NT2/D1 (cell line): ENCODE data around the gene DLG2.
"Not testable (repeated sequence)": the region's sequence is repeated elsewhere in the genome, so short reads cannot be mapped to it uniquely, and the experiment has no call there.

Experiments used
- DNase-seq: peaks from one replicate; pipeline ENCODE4 v3.0.0-alpha.2; 2011; ENCODE audit warnings: low read depth, low spot score
- H3K27me3 ChIP-seq: 2 replicates; pipeline ENCODE4 v1.6.0; 2011; ENCODE audit warnings: mild to moderate bottlenecking; ENCODE audit not compliant: insufficient read length, insufficient read depth
- H3K36me3 ChIP-seq: 2 replicates; pipeline ENCODE4 v1.6.1; 2011; ENCODE audit warnings: mild to moderate bottlenecking, low read length, mixed read lengths; ENCODE audit not compliant: insufficient read depth, insufficient read length
- H3K4me1 ChIP-seq: 2 replicates; pipeline ENCODE4 v1.5.1; 2011; ENCODE audit not compliant: insufficient read depth, insufficient read length
- H3K4me3 ChIP-seq: 2 replicates; pipeline ENCODE4 v1.5.1; 2011; ENCODE audit warnings: low read depth; ENCODE audit not compliant: insufficient read length
- H3K9ac ChIP-seq: 2 replicates; pipeline ENCODE4 v1.6.0; 2011; ENCODE audit warnings: low read depth; ENCODE audit not compliant: insufficient read length
- H3K9me3 ChIP-seq: 2 replicates; pipeline ENCODE4 v1.5.1; 2011; ENCODE audit warnings: mild to moderate bottlenecking, low read length; ENCODE audit not compliant: insufficient read depth
- SUZ12 ChIP-seq: IDR thresholded peaks from 2 replicates; pipeline ENCODE4 v1.6.1; 2011; ENCODE audit not compliant: insufficient read length, insufficient read depth; ENCODE audit errors: extremely low read depth
- YY1 ChIP-seq: IDR thresholded peaks from 2 replicates; pipeline ENCODE4 v1.6.1; 2011; ENCODE audit not compliant: insufficient read length, insufficient read depth
- ZNF274 ChIP-seq: IDR thresholded peaks from 2 replicates; pipeline ENCODE4 v1.6.1; 2011; ENCODE audit warnings: mild to moderate bottlenecking, low read depth, low read length

The DLG2 gene

GRCh38 chr11:84313830-84314359, 1313.2 kb downstream of the DLG2 start:
- Histone ChIP-seq H3K9ac (no peak overlapping the region), H3K4me3 (no peak overlapping the region), H3K27me3 (no peaks in the 10 kb centered on the region), H3K36me3 (no peaks in the 10 kb centered on the region), H3K4me1 (no peaks in the 10 kb centered on the region), H3K9me3 (no peaks in the 10 kb centered on the region)
- DNase-seq: no peak
- TF ChIP-seq SUZ12 (no peak), YY1 (no peak)

GRCh38 chr11:84310268-84310667, 1316.9 kb downstream of the DLG2 start:
- Histone ChIP-seq H3K4me3 (no peak overlapping the region), H3K36me3 (no peaks in the 10 kb centered on the region), H3K4me1 (no peaks in the 10 kb centered on the region), H3K9ac (no peak overlapping the region), H3K9me3 (no peaks in the 10 kb centered on the region), H3K27me3 (no peaks in the 10 kb centered on the region)
- DNase-seq: no peak
- TF ChIP-seq ZNF274 (no peak), YY1 (no peak), SUZ12 (no peak)

DNA sequence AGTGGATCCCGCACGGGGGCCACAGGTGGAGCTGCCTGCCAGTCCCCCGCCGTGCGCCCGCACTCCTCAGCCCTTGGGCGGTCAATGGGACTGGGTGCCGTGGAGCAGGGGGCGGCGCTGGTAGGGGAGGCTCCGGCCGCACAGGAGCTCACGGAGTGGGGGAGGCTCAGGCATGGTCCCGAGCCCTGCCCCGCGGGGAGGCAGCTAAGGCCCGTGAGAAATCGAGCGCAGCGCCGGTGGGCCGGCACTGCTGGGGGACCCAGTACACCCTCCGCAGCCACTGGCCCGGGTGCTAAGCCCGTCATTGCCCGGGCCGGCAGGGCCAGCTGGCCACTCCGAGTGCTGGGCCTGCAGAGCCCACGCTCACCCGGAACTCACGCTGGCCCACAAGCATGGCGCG, 1318.7 kb downstream of the DLG2 start:
- not testable (repeated sequence) for DNase-seq, H3K9me3 ChIP-seq, H3K9ac ChIP-seq, H3K4me3 ChIP-seq, H3K27me3 ChIP-seq, H3K36me3 ChIP-seq, H3K4me1 ChIP-seq

DNA sequence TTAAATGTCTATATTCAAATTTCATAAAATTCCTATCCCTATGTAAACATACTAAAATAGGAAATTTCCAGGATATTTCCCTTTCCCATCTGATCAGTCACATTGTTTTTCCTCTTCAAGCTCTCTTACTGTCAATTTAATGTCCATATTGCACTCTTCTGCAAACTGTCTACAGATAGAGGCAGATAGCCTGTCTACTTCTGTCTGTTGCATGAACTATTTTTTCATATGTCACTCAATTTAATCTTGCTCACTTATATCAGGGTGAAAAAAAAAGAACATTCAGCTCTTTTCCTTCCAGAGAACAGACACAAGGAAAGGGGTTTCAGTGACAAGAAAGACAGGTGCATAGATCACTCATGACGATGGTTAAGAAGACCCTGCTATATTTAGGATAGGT, 1327.1 kb downstream of the DLG2 start:
- no peak overlapping the region for H3K4me3 ChIP-seq

DNA sequence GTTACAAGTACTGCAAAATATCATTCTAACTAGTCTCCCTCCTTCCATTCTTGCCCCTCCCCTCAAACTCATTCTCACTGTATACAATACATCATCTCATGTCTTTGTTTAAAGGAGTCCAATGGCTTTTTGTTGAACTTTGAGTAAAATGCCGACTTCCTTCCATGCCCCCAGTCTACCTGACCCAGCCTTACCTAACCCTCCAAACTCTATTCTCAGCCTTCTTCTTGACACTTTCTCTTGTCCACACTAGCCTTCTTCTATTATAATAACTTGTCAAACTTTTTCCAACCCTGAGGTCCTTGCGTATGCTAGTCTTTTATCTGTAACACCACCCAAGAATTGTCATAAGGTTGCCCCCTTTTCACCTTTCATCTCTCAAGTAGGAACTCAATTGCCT, 1329.6 kb downstream of the DLG2 start:
- H3K9ac ChIP-seq: no peak overlapping the region
- no peak for DNase-seq
- no peaks in the 10 kb centered on the region for H3K36me3 ChIP-seq
- H3K4me1 ChIP-seq: no peaks in the 10 kb centered on the region
- H3K4me3 ChIP-seq: no peak overlapping the region
- H3K9me3 ChIP-seq: no peaks in the 10 kb centered on the region
- TF ChIP-seq ZNF274 (no peak), YY1 (no peak), SUZ12 (no peak)
- no peaks in the 10 kb centered on the region for H3K27me3 ChIP-seq

More for the DNA sequence above, 1327.1 kb downstream of the DLG2 start:
- Histone ChIP-seq H3K4me1 (no peaks in the 10 kb centered on the region), H3K9ac (no peak overlapping the region), H3K36me3 (no peaks in the 10 kb centered on the region), H3K9me3 (no peaks in the 10 kb centered on the region), H3K27me3 (no peaks in the 10 kb centered on the region)
- TF ChIP-seq SUZ12 (no peak), YY1 (no peak), ZNF274 (no peak)
- no peak for DNase-seq

DNA sequence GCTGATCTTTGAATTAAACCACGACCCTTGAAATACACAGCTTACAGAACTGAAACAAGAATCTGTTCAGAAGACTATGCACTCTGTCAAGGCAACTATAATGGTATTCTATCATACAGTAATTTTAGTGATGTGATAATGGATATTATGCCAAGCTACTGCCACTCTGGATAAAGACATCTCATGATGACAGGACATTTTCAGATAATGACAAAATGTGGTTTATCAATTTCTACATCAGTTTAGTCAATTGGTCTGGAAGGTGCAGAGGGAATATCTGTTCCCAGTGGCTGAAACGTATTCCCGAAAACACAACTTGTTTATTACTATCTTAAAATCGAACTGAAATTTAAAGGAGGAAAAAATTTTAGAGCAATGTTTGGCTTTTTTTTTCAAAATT, 1331.3 kb downstream of the DLG2 start:
- Histone ChIP-seq H3K4me1 (no peaks in the 10 kb centered on the region), H3K4me3 (no peak overlapping the region), H3K27me3 (no peaks in the 10 kb centered on the region), H3K9me3 (no peaks in the 10 kb centered on the region), H3K36me3 (no peaks in the 10 kb centered on the region), H3K9ac (no peak overlapping the region)
- no peak for TF ChIP-seq YY1
- TF ChIP-seq SUZ12: no peak
- no peak for TF ChIP-seq ZNF274
- DNase-seq: no peak

DNA sequence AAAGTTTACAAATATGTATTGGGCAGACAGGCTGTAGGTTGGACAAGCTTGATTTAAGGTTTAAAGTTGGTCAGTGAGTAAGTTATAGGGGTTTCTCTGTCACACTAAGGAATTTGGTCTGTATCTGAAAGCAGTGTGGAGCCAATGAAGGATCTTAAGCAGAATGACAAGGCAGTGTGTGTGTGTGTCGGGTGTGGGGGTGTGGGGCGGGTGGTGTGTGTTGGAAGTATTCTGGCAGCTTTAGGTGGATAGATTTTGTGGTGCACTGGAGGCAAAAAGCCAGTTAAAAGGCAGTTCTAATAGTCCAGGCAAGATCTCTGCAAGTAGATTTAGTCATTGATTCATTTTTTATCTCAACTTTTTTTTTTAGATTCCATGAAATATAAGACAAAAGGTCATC, 1334.2 kb downstream of the DLG2 start:
- no peak for TF ChIP-seq SUZ12
- no peak for TF ChIP-seq ZNF274
- no peak for TF ChIP-seq YY1
- Histone ChIP-seq H3K9me3 (no peaks in the 10 kb centered on the region), H3K4me3 (no peak overlapping the region), H3K27me3 (no peaks in the 10 kb centered on the region), H3K4me1 (no peaks in the 10 kb centered on the region), H3K36me3 (no peaks in the 10 kb centered on the region), H3K9ac (no peak overlapping the region)
- no peak for DNase-seq

- TF ChIP-seq YY1 (no peak), SUZ12 (no peak), ZNF274 (no peak)
- no peaks in the 10 kb centered on the region for H3K9me3 ChIP-seq
- no peak overlapping the region for H3K4me3 ChIP-seq
- no peaks in the 10 kb centered on the region for H3K27me3 ChIP-seq
- no peak overlapping the region for H3K9ac ChIP-seq
- no peak for DNase-seq
- H3K36me3 ChIP-seq: no peaks in the 10 kb centered on the region
- H3K4me1 ChIP-seq: no peaks in the 10 kb centered on the region
Measured at GRCh38 chr11:84292006-84292405, 1335.1 kb downstream of the DLG2 start.
